ENCODE measurements around the gene DYNLL1.
"Not testable (repeated sequence)": the region's sequence is repeated elsewhere in the genome, so short reads cannot be mapped to it uniquely, and the experiment has no call there.

Gene DYNLL1

GRCh38 chr12:120474616-120474960 is 21.3 kb upstream of the DYNLL1 start:
- DNase-seq (ENCODE audit: low read depth): no peak

DNA sequence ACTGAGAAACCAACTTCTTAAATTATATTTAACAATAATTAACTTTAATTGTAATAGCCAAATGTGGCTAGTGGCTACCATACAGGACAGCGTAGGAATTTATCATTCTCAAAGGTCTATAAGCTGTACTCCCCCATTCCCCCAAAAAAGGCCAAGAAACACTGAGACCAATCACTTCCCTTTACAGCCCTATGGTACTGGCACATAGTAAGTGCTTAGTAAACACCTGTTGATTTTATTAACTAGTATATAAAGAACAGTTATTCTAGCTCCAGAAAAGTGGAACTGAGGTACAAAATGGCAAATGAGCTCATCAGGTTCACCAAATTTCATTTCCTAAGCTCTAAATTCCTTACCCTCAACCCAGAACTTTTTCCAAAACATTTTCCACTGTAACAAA is 20.3 kb upstream of the DYNLL1 start:
- no peak for DNase-seq (ENCODE audit: low read depth)

DNA sequence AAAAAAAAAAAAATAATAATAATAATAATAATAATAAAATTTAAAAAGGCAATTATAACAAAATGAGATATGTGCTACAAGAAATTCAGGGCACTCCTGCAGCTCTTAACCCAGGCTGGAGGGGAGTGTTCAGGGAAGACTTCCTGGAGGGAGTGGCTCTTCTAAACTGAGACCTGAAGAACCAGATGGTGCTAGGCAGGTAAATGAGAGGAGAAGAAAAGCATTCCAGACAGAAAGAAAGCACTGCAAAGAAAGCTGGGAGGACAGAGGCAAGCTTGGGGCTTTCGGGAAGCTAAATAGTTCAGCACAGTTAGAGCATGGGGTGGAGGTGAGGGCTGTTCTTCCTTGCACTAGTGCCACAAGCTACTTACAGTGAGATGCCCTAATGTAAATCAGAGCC is 16.5 kb upstream of the DYNLL1 start:
- DNase-seq (ENCODE audit: low read depth): no peak

- no peak for DNase-seq (ENCODE audit: low read depth)
Observed at GRCh38 chr12:120480211-120480610, 15.7 kb upstream of the DYNLL1 start.

DNA sequence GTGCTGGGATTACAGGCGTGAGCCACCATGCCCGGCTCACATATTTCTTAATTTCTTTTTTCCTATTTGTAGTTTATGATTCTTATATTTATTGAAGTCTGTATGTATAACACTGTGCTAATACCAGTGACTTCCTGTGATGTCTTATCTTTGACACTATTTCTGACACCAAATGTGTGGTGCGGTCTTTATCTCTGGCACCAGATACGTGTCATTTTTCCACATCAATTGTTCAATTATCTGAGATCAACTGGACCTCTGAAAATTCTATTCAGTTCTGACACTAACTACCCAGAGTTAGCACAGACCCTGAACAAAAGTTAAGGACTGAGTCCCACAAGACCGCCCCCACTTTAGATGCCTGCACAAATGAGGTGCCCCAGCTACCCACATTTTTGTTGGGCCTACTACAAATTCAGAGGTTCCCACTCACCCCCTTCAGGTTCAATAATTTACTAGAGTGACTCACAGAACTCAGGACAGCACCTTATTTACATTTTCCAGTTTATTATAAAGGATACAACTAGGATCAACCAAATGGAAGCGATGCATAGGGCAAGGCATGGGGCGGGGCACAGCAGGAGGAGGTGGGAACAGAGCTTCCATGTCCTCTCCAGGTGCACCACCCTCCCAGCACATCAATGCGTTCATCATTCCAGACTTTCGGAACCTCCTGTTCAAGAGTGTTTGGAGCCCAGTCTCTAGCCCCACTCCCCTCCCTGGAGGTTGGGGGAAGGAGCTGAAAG is 14.7 kb upstream of the DYNLL1 start:
- DNase-seq (ENCODE audit: low read depth): no peak

- DNase-seq (ENCODE audit: low read depth): no peak
Observed at GRCh38 chr12:120483621-120484020, 12.3 kb upstream of the DYNLL1 start.

GRCh38 chr12:120485961-120486881 is 9.7 kb upstream of the DYNLL1 start:
- no peak for DNase-seq (ENCODE audit: low read depth)

- DNase-seq (ENCODE audit: low read depth): not testable (repeated sequence)
Observed at GRCh38 chr12:120487552-120487951, 8.4 kb upstream of the DYNLL1 start.

DNA sequence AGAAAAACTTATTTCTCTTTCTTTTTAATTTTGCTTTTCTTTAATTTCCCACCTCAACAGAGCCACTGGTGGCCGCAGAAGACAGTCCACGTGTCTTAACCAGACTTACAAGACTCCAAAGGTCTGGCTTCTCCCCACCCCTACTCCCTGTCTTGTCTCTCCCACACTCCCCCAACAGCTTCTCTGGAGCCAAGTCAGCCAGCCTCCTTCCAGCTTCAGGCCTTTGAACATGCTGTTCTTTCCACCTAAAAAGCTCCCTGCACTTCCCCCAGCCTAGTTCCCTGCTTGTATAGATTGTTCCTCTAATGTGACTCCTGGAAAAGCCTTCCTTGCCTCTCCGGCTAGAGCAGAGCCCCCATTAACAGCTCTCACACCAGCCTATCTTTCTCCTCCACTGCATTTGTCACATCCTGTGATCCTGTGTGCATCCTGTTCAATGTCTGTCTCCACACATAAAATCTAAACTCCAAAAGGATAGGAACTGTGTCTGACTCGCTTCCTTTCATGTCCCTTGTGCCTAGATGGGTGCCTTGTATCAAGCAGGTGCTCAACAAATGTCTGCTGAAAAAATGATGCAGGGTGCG is 7.8 kb upstream of the DYNLL1 start:
- DNase-seq (ENCODE audit: low read depth): no peak

DNA sequence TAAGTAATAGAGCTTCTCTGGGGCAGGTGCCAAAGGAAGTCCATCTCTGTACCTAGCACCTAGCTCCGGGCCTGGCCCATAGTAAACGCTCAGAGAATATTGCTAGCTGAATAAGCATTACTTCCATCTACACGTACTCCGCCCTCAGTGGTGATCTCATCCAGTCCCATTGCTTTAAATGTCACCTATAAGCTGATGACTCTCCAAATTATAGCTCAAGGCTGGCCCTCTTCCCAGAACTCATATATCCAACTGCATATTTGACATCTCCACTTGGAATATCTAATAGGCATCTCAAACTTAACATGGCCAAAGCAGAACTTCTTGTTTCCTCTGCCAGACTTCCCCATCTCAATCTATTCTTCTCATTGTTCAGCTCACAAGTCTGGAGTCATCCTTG is 6.9 kb upstream of the DYNLL1 start:
- no peak for DNase-seq (ENCODE audit: low read depth)

- no peak for DNase-seq (ENCODE audit: low read depth)
Observed at GRCh38 chr12:120490325-120490724, 5.6 kb upstream of the DYNLL1 start.

DNA sequence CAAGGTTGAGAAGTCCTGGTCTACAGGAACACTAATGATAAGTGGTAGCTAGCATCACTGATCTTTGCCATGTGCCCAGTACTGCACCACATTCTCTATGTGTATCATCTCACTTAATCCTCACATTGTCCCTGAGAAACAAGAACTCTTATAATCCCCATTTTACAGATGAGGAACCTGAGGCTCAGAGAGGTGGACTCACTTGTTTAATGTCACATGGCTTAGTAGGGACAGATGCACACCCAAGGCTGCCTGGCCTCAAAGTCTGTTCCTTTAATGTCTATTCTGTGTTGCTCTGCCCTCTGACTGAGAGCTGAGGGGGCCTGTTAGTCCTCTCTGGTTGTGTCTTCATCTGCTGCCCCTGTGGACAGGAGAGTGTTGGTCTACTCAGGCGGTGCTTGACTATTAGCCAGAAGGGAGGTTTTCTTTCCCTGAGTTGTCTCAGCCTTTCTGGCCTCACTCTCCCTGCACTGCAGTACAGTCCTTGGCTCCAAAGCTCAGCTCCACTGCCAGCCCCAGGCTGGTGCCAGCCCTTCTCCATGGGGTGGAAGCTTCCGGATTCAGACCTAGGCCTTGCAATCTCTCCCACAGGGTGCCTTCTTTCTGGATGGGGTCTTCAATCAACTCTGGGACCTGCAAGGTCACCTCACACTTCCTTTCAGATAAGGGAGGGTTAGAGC is 4.9 kb upstream of the DYNLL1 start:
- no peak for DNase-seq (ENCODE audit: low read depth)

- no peak for DNase-seq (ENCODE audit: low read depth)
Observed at GRCh38 chr12:120495186-120495730, 655 bp upstream of the DYNLL1 start.

- DNase-seq (ENCODE audit: low read depth): peak; percentile 33
Observed at GRCh38 chr12:120496413-120497340, 764 bp downstream of the DYNLL1 start.

GRCh38 chr12:120497524-120498150 is 1.7 kb downstream of the DYNLL1 start:
- no peak for DNase-seq (ENCODE audit: low read depth)

- no peak for DNase-seq (ENCODE audit: low read depth)
Observed at GRCh38 chr12:120498870-120499515, 3.1 kb downstream of the DYNLL1 start.

DNA sequence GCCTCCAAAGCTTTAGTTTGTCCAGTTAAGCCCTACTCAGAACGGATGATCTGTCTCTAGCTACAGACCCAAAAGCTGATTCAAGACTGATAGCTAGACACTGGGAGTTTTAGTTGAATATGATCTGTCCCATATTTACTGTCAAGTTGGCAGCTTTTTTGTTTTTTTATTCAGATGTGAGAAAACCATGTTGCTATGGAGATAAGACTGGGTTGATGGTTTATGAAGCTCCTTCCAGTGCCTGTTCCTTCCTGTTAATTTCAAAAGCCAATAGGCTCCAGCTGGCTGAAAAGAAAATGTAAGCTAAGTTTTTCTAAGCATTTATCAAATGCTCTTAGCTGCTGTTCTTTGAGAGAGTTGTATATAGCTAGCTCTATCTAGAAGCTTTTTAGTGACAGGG is 4.7 kb downstream of the DYNLL1 start:
- DNase-seq (ENCODE audit: low read depth): no peak

DNA sequence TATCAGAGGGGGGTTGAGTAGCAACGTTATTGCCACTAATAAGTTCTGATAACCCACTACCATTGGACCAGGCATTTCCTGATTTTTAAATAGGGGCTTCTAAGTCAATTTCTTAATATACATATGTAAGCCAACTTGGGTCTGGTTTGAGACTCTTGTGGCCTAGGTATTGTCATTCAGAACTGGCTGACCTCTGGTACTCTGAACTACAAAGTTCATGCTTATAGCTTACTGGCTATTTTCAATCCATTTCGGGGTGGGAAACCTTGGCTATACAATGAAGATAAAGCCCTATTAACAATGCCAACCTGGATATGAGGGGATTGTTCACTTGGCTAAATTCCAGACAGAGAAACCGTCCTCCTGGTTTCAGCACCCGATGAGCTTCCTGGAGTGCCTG is 8.7 kb downstream of the DYNLL1 start:
- DNase-seq (ENCODE audit: low read depth): no peak

- no peak for DNase-seq (ENCODE audit: low read depth)
Observed at GRCh38 chr12:120508537-120508936, 12.6 kb downstream of the DYNLL1 start.

GRCh38 chr12:120514002-120514401 is 18.1 kb downstream of the DYNLL1 start:
- no peak for DNase-seq (ENCODE audit: low read depth)
